ENCODE results near the gene ADIRF. TPM values are rescaled to one million over a fixed set of nuclear protein-coding genes. Genes with fewer than 3 reads are reported as not detected.
"Not testable (repeated sequence)": the region's sequence is repeated elsewhere in the genome, so short reads cannot be mapped to it uniquely, and the experiment has no call there.

ADIRF gene
- total RNA-seq, 1 donor from 2014 or later = not detected

- H3K9me3 Mint-ChIP-seq (ENCODE audit: unreplicated experiment) = no peaks in the 10 kb centered on the region
- peaks cover 20% of the 10 kb centered on the region for H3K4me1 Mint-ChIP-seq (ENCODE audit: unreplicated experiment)
- no peaks in the 10 kb centered on the region for H3K36me3 Mint-ChIP-seq (ENCODE audit: unreplicated experiment)
- DNase-seq (ENCODE audit: extremely low spot score, unreplicated experiment) = no peak
- no peak overlapping the region for H3K4me3 Mint-ChIP-seq (ENCODE audit: unreplicated experiment)
- H3K27ac Mint-ChIP-seq (ENCODE audit: unreplicated experiment) = peak overlapping the region; percentile 59
- H3K27me3 Mint-ChIP-seq (ENCODE audit: unreplicated experiment) = peaks cover 19% of the 10 kb centered on the region
- no peak for TF ChIP-seq CTCF (IDR thresholded peaks at IDR 0.05)
Observed at GRCh38 chr10:86992456-86992855, 24.2 kb downstream of the ADIRF start.

- H3K27me3 Mint-ChIP-seq (ENCODE audit: unreplicated experiment) = peaks cover 19% of the 10 kb centered on the region
- no peak for TF ChIP-seq CTCF (IDR thresholded peaks at IDR 0.05)
- H3K4me1 Mint-ChIP-seq (ENCODE audit: unreplicated experiment) = peaks cover 20% of the 10 kb centered on the region
- H3K36me3 Mint-ChIP-seq (ENCODE audit: unreplicated experiment) = no peaks in the 10 kb centered on the region
- no peak overlapping the region for H3K4me3 Mint-ChIP-seq (ENCODE audit: unreplicated experiment)
- H3K27ac Mint-ChIP-seq (ENCODE audit: unreplicated experiment) = peak overlapping the region; percentile 59
- H3K9me3 Mint-ChIP-seq (ENCODE audit: unreplicated experiment) = no peaks in the 10 kb centered on the region
- no peak for DNase-seq (ENCODE audit: extremely low spot score, unreplicated experiment)
Observed at GRCh38 chr10:86992929-86993328, 24.6 kb downstream of the ADIRF start.

- H3K4me1 Mint-ChIP-seq (ENCODE audit: unreplicated experiment); DNase-seq (ENCODE audit: extremely low spot score, unreplicated experiment); H3K9me3 Mint-ChIP-seq (ENCODE audit: unreplicated experiment); H3K27me3 Mint-ChIP-seq (ENCODE audit: unreplicated experiment); H3K36me3 Mint-ChIP-seq (ENCODE audit: unreplicated experiment); H3K4me3 Mint-ChIP-seq (ENCODE audit: unreplicated experiment); H3K27ac Mint-ChIP-seq (ENCODE audit: unreplicated experiment): not testable (repeated sequence)
Observed at GRCh38 chr10:86999802-87000403, 31.6 kb downstream of the ADIRF start.

GRCh38 chr10:87000491-87000890, 32.2 kb downstream of the ADIRF start:
- H3K9me3 Mint-ChIP-seq (ENCODE audit: unreplicated experiment) = no peaks in the 10 kb centered on the region
- DNase-seq (ENCODE audit: extremely low spot score, unreplicated experiment) = no peak
- no peaks in the 10 kb centered on the region for H3K27me3 Mint-ChIP-seq (ENCODE audit: unreplicated experiment)
- H3K36me3 Mint-ChIP-seq (ENCODE audit: unreplicated experiment) = no peaks in the 10 kb centered on the region
- peaks cover 8% of the 10 kb centered on the region for H3K4me1 Mint-ChIP-seq (ENCODE audit: unreplicated experiment)
- no peak for TF ChIP-seq CTCF (IDR thresholded peaks at IDR 0.05)
- H3K4me3 Mint-ChIP-seq (ENCODE audit: unreplicated experiment) = no peak overlapping the region
- no peak overlapping the region for H3K27ac Mint-ChIP-seq (ENCODE audit: unreplicated experiment)

- H3K9me3 Mint-ChIP-seq (ENCODE audit: unreplicated experiment); H3K36me3 Mint-ChIP-seq (ENCODE audit: unreplicated experiment); H3K27me3 Mint-ChIP-seq (ENCODE audit: unreplicated experiment); DNase-seq (ENCODE audit: extremely low spot score, unreplicated experiment); H3K4me3 Mint-ChIP-seq (ENCODE audit: unreplicated experiment): not testable (repeated sequence)
- Mint-ChIP-seq H3K27ac (ENCODE audit: unreplicated experiment) (peak overlapping the region; percentile 53), H3K4me1 (ENCODE audit: unreplicated experiment) (peaks cover 12% of the 10 kb centered on the region)
Observed at GRCh38 chr10:87007124-87007523, 38.8 kb downstream of the ADIRF start.

- not testable (repeated sequence) for H3K27me3 Mint-ChIP-seq (ENCODE audit: unreplicated experiment); H3K4me3 Mint-ChIP-seq (ENCODE audit: unreplicated experiment); H3K36me3 Mint-ChIP-seq (ENCODE audit: unreplicated experiment); H3K9me3 Mint-ChIP-seq (ENCODE audit: unreplicated experiment); DNase-seq (ENCODE audit: extremely low spot score, unreplicated experiment)
- Mint-ChIP-seq H3K4me1 (ENCODE audit: unreplicated experiment) (peaks cover 12% of the 10 kb centered on the region), H3K27ac (ENCODE audit: unreplicated experiment) (peak overlapping the region; percentile 14)
Observed at GRCh38 chr10:87007674-87008073, 39.4 kb downstream of the ADIRF start.

GRCh38 chr10:87008303-87008702, 40.0 kb downstream of the ADIRF start:
- H3K36me3 Mint-ChIP-seq (ENCODE audit: unreplicated experiment); H3K4me3 Mint-ChIP-seq (ENCODE audit: unreplicated experiment); H3K27ac Mint-ChIP-seq (ENCODE audit: unreplicated experiment); H3K27me3 Mint-ChIP-seq (ENCODE audit: unreplicated experiment); DNase-seq (ENCODE audit: extremely low spot score, unreplicated experiment); H3K9me3 Mint-ChIP-seq (ENCODE audit: unreplicated experiment): not testable (repeated sequence)
- peaks cover 12% of the 10 kb centered on the region for H3K4me1 Mint-ChIP-seq (ENCODE audit: unreplicated experiment)

- H3K36me3 Mint-ChIP-seq (ENCODE audit: unreplicated experiment); H3K27me3 Mint-ChIP-seq (ENCODE audit: unreplicated experiment); H3K9me3 Mint-ChIP-seq (ENCODE audit: unreplicated experiment); DNase-seq (ENCODE audit: extremely low spot score, unreplicated experiment); H3K4me3 Mint-ChIP-seq (ENCODE audit: unreplicated experiment); H3K27ac Mint-ChIP-seq (ENCODE audit: unreplicated experiment): not testable (repeated sequence)
- peaks cover 12% of the 10 kb centered on the region for H3K4me1 Mint-ChIP-seq (ENCODE audit: unreplicated experiment)
Observed at GRCh38 chr10:87009134-87009696, 40.9 kb downstream of the ADIRF start.

- not testable (repeated sequence) for H3K27ac Mint-ChIP-seq (ENCODE audit: unreplicated experiment); H3K36me3 Mint-ChIP-seq (ENCODE audit: unreplicated experiment); H3K4me1 Mint-ChIP-seq (ENCODE audit: unreplicated experiment); DNase-seq (ENCODE audit: extremely low spot score, unreplicated experiment); H3K9me3 Mint-ChIP-seq (ENCODE audit: unreplicated experiment); H3K27me3 Mint-ChIP-seq (ENCODE audit: unreplicated experiment); H3K4me3 Mint-ChIP-seq (ENCODE audit: unreplicated experiment)
Observed at GRCh38 chr10:87013528-87013927, 45.2 kb downstream of the ADIRF start.
